Peyer's patch (tissue), 4 donors: ENCODE results near the gene UBAC1.

ENCODE experiments used
- POLR2A ChIP-seq, 2 donors: fragments of 450-650 bp; IDR thresholded peaks; one replicate each; pipeline ENCODE4 v1.5.1; 2017; ENCODE audit warnings: antibody characterized with exemption in 2 of 2, mild to moderate bottlenecking in 2 of 2, moderate library complexity in 2 of 2
- TF ChIP-seq, protein P1 (sequence below), 6 experiments: fragments of 450-650 bp in 4 of 6; fragments of 200-600 bp in 2 of 6; sonication (generic) in 1 of 6; IDR thresholded peaks; one replicate each; pipeline ENCODE4 v1.5.1; 2017 to 2019; ENCODE audit warnings: antibody characterized with exemption in 6 of 6, mild to moderate bottlenecking in 3 of 6, moderate library complexity in 1 of 6

DNA sequence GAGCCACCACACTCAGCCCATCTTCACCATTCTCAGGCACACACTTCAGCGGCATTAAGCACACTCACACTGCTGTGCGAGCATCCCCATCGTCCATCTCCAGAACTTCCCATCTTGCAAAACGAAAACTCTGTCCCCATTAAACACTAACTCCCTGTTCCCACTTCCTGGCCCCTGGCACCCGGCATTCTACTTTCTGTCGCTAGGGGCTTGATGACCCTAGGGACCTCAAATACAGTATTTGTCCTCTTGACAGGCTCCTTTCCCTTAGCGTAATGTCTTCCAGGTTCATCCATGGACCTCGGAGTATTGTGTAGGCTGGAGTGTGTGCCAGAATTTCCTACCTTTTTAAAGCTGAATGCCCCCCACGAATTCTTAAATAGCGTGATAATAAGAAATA, 14.7 kb upstream of the UBAC1 start:
- TF ChIP-seq, protein P1, sequence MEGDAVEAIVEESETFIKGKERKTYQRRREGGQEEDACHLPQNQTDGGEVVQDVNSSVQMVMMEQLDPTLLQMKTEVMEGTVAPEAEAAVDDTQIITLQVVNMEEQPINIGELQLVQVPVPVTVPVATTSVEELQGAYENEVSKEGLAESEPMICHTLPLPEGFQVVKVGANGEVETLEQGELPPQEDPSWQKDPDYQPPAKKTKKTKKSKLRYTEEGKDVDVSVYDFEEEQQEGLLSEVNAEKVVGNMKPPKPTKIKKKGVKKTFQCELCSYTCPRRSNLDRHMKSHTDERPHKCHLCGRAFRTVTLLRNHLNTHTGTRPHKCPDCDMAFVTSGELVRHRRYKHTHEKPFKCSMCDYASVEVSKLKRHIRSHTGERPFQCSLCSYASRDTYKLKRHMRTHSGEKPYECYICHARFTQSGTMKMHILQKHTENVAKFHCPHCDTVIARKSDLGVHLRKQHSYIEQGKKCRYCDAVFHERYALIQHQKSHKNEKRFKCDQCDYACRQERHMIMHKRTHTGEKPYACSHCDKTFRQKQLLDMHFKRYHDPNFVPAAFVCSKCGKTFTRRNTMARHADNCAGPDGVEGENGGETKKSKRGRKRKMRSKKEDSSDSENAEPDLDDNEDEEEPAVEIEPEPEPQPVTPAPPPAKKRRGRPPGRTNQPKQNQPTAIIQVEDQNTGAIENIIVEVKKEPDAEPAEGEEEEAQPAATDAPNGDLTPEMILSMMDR (IDR thresholded peaks at IDR 0.05): no peak
- TF ChIP-seq POLR2A (IDR thresholded peaks at IDR 0.05): no peak
